GM19395 (cell line): ENCODE results near the gene CCDC57.

Experiments used
- ATAC-seq: cut with Tn5 transposase; IDR thresholded peaks from one replicate; pipeline ENCODE4 v1.9.1; 2021; ENCODE audit warnings: mild to moderate bottlenecking, moderate library complexity; ENCODE audit not compliant: unreplicated experiment

CCDC57 gene

GRCh38 chr17:82246365-82247181 lies 33.9 kb upstream of the CCDC57 start:
- no peak for ATAC-seq

DNA sequence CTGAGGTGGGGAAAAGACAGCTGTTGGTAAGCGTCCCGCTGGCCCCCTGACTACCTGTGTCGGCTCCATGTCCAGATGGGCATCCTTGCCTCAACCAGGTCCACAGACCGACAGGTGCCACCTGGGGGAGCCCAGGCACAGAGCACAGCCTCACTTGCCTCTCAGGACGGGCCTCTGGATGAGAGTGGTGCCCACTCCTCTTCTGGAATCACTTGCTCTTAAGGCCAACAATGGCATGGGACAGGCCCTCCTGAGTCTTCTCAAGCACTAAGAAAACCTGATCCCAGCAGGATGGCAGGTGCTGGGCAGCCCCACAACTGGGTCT lies 33.4 kb upstream of the CCDC57 start:
- no peak for ATAC-seq

GRCh38 chr17:82245134-82246039 lies 32.7 kb upstream of the CCDC57 start:
- ATAC-seq, result no peak

DNA sequence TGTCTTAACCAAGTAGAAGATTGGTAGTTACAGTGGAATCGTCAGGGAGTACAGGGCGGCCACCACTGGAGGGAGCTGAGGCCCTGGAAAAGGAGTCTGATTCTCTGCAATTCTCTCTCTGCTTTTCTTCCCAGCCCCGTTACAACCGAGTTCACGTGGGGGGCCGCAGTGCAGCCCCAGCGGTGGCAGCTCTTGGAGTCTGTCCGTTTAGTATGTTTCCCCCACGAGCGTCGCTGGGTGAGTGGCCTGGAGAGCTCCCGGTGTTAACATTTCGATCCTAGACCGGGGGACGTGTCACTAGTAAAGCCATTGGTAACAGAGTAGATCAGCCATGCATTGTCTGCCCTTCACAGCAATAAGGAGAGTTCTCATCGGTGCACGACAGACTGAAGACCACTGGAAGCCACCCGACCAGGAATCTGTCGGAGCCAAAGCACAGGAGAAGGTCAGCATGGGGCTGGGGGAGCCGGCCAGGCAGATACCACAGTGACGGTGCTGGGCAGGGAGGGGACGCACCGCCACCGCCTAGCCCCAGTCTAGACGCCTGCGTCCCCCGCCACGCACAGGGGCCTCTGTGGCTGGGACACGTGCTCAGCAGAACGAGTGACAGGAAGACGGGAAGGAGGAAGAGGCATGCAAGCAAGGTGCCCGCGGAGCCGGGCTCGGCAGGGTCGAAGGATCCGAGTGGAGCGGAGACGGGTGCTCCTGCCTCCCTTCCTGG lies 31.9 kb upstream of the CCDC57 start:
- no peak for ATAC-seq

GRCh38 chr17:82243648-82244412 lies 31.2 kb upstream of the CCDC57 start:
- no peak for ATAC-seq

DNA sequence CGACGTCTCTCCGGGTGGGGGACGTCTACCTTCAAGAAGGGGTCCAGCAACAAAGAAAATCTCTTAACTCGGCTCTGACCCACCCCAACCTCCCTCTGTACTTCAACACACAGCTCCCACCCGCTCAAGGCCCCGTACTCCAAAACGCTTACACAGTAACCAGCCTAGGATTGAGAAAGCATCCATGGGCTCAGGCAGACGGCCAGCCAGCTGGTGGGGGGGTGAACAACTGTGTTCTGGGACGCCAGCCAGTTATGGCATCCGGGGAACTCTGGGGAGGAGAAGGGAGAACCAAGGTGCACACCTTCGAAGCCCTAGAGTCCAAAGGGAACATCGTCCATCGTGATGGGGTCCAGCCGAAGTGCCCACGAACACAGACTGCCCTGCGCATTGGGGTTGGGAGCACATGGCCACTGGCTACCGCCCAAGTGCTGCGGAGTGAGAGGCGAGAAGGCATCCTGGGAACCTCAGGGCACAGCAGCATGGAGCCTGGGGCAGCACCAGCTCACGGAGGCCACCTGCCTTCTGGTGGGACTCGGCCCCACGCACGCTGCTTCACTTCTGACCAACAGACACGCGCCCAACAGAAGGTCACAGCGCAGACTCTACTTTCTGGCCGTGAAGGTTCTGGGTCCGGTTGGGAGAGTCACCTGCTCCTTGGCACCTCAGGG lies 30.5 kb upstream of the CCDC57 start:
- ATAC-seq, result no peak

DNA sequence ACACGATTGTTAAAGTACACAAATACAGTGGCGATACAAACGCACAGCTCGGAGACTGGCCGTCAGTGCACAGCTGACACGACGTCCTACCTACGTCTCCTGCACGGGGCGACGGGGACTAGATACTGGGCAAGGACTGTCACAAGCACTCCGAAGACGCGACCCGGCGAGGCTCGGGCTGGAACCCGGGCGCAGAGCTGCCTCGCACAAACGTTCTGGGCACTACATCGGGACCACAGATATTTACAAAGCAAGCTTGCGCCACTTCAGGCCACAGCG lies 30.0 kb upstream of the CCDC57 start:
- ATAC-seq, result no peak

GRCh38 chr17:82241926-82242697 lies 29.5 kb upstream of the CCDC57 start:
- no peak for ATAC-seq

DNA sequence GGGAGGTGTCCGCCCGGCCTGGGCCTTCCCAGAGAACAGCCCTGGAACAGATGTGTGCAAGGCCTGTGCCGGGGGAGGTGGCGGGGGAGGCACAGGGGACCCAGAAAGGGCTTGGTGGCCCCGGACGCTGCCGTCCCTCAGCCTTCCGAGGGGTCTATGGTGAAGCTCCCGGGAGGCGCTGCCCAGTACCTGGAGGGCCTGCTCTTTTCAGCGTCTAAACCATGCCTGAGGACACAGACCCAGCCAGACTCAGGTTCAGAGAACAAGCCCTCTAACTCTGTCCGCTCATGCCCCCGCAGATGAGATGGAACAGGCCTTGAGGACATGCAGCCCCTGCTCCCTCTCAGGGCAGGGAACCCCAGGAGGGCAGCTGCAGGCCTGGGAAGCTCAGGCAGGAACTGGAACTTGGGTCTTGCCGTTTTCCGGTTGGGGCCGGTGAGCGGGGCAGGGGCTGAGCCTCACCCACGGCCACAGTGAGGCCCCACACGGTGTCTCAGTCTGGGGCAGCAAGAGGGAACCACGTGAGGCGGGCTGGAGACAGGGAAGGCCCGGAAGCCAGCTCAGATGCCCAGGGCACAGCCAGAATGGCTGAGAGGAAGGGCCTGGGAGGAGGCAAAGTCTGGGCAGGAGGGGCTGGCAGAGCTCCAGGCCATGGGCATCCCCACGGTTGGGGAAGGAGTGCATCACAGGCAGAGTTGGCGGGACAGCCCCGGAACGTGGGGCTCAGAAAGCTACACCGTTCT lies 28.7 kb upstream of the CCDC57 start:
- no peak for ATAC-seq

- ATAC-seq, result no peak
Measured at GRCh38 chr17:82240506-82241182, 28.0 kb upstream of the CCDC57 start.

GRCh38 chr17:82239926-82240505 lies 27.4 kb upstream of the CCDC57 start:
- no peak for ATAC-seq

DNA sequence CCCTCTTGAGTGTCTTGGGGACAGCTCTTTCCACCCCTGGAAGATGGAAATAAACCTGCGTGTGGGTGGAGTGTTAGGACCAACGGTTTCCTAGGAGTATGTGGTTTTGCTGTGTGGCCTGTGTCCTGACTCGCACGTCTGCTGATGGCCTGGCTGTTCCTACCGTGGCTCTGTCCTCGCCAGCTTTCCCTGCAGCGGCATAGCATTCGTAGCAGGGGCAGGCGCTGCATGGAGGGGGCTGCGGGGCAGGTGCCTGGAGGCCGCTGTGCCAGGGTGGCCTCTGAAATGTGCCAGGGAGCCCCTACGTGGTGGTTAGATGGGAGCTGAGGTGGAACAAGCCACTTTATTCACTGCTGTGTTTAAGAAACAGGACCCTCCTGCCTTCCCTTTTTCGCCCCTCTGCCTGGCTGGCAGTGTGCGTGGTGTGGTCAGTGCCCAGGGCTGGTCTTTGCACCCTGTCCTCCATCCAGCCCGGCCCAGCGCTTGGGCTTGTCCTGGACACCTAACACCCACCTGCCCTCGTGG lies 26.8 kb upstream of the CCDC57 start:
- no peak for ATAC-seq

DNA sequence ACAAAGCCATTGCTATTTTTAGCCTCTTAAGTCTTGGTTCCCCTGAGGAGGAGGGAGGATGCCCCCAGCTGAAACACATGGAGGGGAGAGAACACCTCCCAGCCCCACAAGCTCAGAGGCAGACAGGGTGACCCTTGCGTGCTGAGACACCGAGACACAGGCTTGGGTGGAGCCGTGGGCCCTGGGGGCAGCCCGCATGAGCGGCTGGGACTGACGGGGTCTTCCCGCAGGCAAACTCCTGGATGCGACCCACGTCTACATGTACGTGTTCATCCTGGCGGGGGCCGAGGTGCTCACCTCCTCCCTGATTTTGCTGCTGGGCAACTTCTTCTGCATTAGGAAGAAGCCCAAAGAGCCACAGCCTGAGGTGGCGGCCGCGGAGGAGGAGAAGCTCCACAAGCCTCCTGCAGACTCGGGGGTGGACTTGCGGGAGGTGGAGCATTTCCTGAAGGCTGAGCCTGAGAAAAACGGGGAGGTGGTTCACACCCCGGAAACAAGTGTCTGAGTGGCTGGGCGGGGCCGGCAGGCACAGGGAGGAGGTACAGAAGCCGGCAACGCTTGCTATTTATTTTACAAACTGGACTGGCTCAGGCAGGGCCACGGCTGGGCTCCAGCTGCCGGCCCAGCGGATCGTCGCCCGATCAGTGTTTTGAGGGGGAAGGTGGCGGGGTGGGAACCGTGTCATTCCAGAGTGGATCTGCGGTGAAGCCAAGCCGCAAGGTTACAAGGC lies 26.0 kb upstream of the CCDC57 start:
- ATAC-seq, result no peak

- no peak for ATAC-seq
Measured at GRCh38 chr17:82237746-82238471, 25.3 kb upstream of the CCDC57 start.

DNA sequence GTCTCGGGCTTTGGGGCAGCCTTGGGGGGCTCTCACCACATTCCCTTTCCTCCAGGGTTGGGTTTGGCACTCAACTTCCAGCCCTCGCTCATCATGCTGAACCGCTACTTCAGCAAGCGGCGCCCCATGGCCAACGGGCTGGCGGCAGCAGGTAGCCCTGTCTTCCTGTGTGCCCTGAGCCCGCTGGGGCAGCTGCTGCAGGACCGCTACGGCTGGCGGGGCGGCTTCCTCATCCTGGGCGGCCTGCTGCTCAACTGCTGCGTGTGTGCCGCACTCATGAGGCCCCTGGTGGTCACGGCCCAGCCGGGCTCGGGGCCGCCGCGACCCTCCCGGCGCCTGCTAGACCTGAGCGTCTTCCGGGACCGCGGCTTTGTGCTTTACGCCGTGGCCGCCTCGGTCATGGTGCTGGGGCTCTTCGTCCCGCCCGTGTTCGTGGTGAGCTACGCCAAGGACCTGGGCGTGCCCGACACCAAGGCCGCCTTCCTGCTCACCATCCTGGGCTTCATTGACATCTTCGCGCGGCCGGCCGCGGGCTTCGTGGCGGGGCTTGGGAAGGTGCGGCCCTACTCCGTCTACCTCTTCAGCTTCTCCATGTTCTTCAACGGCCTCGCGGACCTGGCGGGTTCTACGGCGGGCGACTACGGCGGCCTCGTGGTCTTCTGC lies 24.6 kb upstream of the CCDC57 start:
- ATAC-seq, result no peak
